Upper lobe of right lung (tissue), 1 donor: ENCODE measurements around the gene AMOTL2. TPM values are rescaled to one million over a fixed set of nuclear protein-coding genes. Genes with fewer than 3 reads are reported as not detected.

Source experiments
- ATAC-seq: fragments of 200-7000 bp; cut with Tn5 transposase; one replicate; pipeline ENCODE4 v1.9.1; 2020; ENCODE audit warnings: mild to moderate bottlenecking, moderate library complexity
- DNase-seq: peaks from one replicate; pipeline ENCODE4 v3.0.0-alpha.2; 2020
- H3K27ac ChIP-seq: fragments of 200-600 bp; one replicate; pipeline ENCODE4 v1.8.0; 2022
- H3K27me3 ChIP-seq: fragments of 200-600 bp; one replicate; pipeline ENCODE4 v1.8.0; 2022; ENCODE audit warnings: mild to moderate bottlenecking
- H3K36me3 ChIP-seq: fragments of 200-600 bp; one replicate; pipeline ENCODE4 v1.8.0; 2022
- H3K4me1 ChIP-seq: fragments of 200-600 bp; one replicate; pipeline ENCODE4 v1.8.0; 2022
- H3K4me3 ChIP-seq: fragments of 200-600 bp; one replicate; pipeline ENCODE4 v1.8.0; 2022; ENCODE audit warnings: mild to moderate bottlenecking
- H3K9me3 ChIP-seq: fragments of 200-600 bp; one replicate; pipeline ENCODE4 v1.8.0; 2022
- intact Hi-C: fragments of 100-400 bp; cut with DNase I; formaldehyde crosslinking; loops from one replicate; pipeline ENCODE4 v1.11.0; 2022
- total RNA-seq: library from RNA; stranded (reverse); fragmentation: NEBNext Ultra II Directional; extraction: Animal tissue kit (Norgen Biotek cat#: 25700); gene quantifications from one replicate; pipeline ENCODE4 v1.2.1, GENCODE V29; 2021
- TF ChIP-seq, protein P1 (sequence below): fragments of 200-600 bp; IDR thresholded peaks from one replicate; pipeline ENCODE4 v1.8.0; 2022; ENCODE audit warnings: antibody characterized with exemption
- donor health status: DM: no; HTN: yes; CAD: no; lungs with severe emphysema.

AMOTL2 gene
- total RNA-seq, 1 donor from 2014 or later = 119 TPM

DNA sequence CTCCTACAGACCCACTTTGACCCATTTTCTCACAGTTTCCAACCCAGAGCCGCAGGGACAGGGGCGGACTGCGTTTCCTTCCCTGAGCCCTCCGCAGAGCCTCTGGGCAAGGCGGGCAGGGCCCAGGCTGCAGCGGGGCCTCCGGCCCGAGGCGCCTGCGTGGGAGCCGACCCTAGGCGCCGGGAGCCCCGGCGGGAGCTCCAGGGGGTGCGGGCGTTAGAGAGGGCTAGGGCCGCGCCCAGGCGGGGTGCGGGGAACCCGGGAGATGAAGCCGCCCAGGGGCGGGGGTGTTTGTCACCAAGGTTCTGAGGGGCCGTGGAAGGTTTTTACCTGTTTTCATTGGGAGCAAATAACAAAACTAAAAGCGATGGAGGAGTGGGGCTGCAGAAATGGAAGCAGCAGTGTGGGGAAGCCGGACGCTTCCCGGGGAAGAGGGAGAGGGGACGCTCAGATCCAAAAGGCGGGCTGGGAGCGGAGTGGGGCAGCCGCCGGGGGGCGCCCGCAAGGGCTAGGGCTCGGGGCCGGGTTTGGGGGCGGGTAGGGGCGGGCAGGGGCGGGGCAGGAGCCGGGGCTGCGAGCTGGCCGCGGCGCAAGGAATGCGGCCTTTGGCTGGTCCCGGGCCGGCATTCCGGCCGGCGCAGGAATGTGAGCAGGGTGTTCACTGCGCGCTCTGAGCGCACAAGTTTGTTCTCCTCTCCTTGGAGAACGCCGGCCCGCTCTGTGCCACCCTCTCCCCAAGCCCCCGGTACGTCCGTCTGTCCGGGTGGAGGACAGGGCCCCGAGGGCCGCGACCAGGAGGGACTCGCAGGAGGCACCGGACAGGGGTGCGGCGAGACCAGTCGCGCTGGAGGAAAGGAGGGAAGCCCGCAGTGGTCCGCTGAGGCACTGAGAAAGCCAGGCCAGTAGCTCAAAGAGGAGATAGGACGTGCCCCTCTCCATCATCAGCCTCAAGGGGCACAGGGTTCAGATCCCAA is 61.1 kb downstream of the AMOTL2 start:
- Histone ChIP-seq H3K9me3 (no peaks in the 10 kb centered on the region), H3K4me3 (peak overlapping the region; percentile 55), H3K27ac (peak overlapping the region; percentile 95), H3K4me1 (peaks cover 69% of the 10 kb centered on the region), H3K36me3 (no peaks in the 10 kb centered on the region), H3K27me3 (no peaks in the 10 kb centered on the region)
- TF ChIP-seq, protein P1, sequence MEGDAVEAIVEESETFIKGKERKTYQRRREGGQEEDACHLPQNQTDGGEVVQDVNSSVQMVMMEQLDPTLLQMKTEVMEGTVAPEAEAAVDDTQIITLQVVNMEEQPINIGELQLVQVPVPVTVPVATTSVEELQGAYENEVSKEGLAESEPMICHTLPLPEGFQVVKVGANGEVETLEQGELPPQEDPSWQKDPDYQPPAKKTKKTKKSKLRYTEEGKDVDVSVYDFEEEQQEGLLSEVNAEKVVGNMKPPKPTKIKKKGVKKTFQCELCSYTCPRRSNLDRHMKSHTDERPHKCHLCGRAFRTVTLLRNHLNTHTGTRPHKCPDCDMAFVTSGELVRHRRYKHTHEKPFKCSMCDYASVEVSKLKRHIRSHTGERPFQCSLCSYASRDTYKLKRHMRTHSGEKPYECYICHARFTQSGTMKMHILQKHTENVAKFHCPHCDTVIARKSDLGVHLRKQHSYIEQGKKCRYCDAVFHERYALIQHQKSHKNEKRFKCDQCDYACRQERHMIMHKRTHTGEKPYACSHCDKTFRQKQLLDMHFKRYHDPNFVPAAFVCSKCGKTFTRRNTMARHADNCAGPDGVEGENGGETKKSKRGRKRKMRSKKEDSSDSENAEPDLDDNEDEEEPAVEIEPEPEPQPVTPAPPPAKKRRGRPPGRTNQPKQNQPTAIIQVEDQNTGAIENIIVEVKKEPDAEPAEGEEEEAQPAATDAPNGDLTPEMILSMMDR = peak; percentile 40
- intact Hi-C loops = loop anchor here (5.0 kb wide), 2 partner anchors 59 to 159 kb away; partner anchors contain the start of gene AMOTL2
- DNase-seq (peak; percentile 88), ATAC-seq (peak; percentile 71)

DNA sequence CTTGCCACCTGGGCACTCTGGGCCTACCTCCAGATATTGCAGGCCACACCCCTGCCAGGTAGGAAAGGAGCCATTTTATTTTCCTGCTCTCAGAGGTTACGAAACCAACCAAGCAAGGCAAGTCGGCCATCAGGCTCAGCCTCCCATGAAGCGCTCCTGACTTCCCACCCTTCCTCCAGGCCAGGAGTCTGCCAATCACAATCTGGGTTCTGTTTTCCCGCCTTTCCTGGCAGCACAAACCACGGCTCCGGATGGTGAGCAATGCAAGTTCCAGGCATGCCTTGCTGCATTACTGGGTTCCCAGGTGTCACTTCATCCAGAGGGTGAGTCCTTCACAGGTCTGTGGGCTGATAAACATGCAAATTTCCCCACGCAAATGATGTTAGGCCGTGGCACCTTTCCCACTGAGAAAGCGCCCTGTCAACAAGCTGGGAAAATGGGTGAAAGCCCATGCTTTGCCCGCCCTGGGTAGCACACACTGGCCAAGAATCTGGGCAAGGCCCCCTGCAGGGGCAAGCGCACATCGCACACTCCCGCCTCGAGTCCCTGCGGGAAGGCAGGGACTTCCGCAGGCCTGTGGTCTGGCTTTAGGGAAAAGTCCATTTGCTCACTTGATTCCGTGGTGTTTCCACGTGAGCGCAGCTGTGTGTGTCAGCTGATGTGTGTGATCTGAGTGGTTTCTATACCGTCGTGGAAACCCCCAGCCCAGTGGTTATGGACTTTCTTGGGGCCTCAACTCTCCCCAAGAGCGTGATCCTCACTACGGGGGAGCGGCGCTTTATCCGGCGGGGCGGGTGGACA is 62.0 kb downstream of the AMOTL2 start:
- H3K4me1 ChIP-seq = peaks cover 73% of the 10 kb centered on the region
- intact Hi-C loops = loop anchor here (5.0 kb wide), 2 partner anchors 60 to 160 kb away; partner anchors contain the start of gene AMOTL2
- H3K4me3 ChIP-seq = no peak overlapping the region
- TF ChIP-seq, protein P1 = no peak
- H3K27me3 ChIP-seq = no peaks in the 10 kb centered on the region
- H3K36me3 ChIP-seq = no peaks in the 10 kb centered on the region
- ATAC-seq = peak; percentile 58
- H3K27ac ChIP-seq = peak overlapping the region; percentile 95
- no peaks in the 10 kb centered on the region for H3K9me3 ChIP-seq
- peak; percentile 83 for DNase-seq

DNA sequence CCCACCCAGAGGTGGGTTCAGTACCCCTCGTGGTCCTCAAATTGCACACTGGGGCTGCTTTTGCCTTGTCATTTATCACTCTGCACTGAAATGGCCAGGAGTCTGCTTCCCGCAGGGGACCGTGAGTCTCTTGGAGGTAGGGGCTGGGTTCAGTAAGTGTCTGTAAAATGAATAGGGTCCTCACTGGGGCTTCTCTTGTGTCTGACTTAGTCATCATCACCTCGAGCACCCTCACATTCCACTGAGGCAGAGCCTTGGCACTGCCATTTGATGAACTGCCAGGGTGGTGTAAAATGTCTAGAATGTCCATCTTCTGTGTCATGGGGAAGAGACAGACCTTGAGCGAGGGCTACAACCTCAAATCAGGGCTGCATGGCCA is 62.6 kb downstream of the AMOTL2 start:
- Histone ChIP-seq H3K4me1 (peaks cover 73% of the 10 kb centered on the region), H3K9me3 (no peaks in the 10 kb centered on the region), H3K36me3 (no peaks in the 10 kb centered on the region), H3K27me3 (no peaks in the 10 kb centered on the region), H3K4me3 (no peak overlapping the region), H3K27ac (peak overlapping the region; percentile 95)
- intact Hi-C loops = loop anchor here (5.0 kb wide), 2 partner anchors 61 to 161 kb away; partner anchors contain the start of gene AMOTL2
- TF ChIP-seq, protein P1 = no peak
- ATAC-seq = no peak
- no peak for DNase-seq

DNA sequence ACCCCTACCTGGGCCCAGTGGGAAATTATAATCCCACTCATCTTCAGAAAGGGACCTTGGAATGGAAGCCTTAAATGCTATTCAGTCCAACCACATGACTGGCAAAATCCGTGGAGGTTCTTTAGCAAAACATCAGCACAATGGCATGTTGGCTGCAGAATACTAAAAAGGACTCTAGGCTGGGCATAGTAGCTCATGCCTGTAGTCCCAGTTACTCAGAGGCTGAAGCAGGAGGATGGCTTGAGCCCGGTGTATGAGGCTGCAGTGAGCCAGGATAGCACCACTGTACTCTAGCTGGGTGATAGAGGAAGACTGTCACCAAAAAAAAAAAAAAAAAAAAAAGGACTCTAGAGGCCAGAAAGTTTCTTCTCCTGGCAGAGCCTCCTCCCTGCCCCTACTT is 63.0 kb downstream of the AMOTL2 start:
- Histone ChIP-seq H3K4me3 (no peak overlapping the region), H3K27me3 (no peaks in the 10 kb centered on the region), H3K27ac (peak overlapping the region; percentile 95), H3K4me1 (peaks cover 71% of the 10 kb centered on the region), H3K36me3 (no peaks in the 10 kb centered on the region), H3K9me3 (no peaks in the 10 kb centered on the region)
- TF ChIP-seq, protein P1 = no peak
- ATAC-seq (no peak), DNase-seq (no peak)
- intact Hi-C loops = loop anchor here (5.0 kb wide), 2 partner anchors 61 to 161 kb away; partner anchors contain the start of gene AMOTL2

DNA sequence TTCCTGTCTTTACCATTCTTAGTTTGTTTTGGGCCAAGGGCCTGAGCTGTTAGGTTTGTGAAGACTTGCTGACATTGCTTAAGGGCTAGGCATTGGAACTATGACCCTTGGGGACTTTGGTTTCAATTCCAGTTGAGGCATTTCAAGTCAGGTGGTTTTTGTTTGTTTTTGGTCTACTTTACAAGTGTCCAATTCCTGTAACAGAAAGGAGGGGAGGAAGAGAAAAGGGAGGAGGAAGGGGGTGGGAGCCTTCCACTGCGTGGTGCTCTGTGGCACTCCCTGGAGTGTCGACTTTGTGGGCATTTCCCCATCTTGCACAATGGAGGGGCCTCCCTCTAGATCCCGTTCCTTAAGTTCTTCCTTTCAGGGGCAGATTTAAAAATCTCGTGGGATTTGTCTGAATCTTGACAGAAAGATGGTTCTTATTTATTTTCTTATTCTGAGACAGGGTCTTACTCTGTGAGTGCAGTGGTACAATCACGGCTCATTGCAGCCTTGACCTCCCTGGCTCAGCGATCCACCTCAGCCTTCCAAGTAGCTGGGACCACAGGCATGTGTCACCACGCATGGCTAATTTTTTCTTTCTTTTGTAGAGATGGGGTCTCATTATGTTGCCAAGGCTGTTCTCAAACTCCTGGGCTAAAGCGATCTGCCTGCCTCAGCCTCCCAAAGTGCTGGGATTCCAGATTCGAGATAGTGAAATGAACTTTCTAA is 64.1 kb downstream of the AMOTL2 start:
- peak overlapping the region; percentile 77 for H3K27ac ChIP-seq
- H3K9me3 ChIP-seq = no peaks in the 10 kb centered on the region
- H3K4me3 ChIP-seq = no peak overlapping the region
- intact Hi-C loops = loop anchor here (5.0 kb wide), 2 partner anchors 62 to 162 kb away; partner anchors contain the start of gene AMOTL2
- H3K27me3 ChIP-seq = no peaks in the 10 kb centered on the region
- TF ChIP-seq, protein P1 = no peak
- H3K4me1 ChIP-seq = peaks cover 61% of the 10 kb centered on the region
- ATAC-seq (peak; percentile 61), DNase-seq (no peak)
- H3K36me3 ChIP-seq = no peaks in the 10 kb centered on the region
